H1 (cell line): ENCODE data around the gene TOMM5.

Experiments used
- BACH1 ChIP-seq: IDR thresholded peaks from 2 replicates; pipeline ENCODE4 v1.6.1; 2012; ENCODE audit warnings: low read length, improper control_type of control experiment
- CEBPB ChIP-seq: IDR thresholded peaks from 2 replicates; pipeline ENCODE4 v1.6.1; 2012; ENCODE audit warnings: low read depth, low read length
- EP300 ChIP-seq, 2 experiments: IDR thresholded peaks; 1 replicate in 1 of 2; 2 replicates in 1 of 2; pipeline ENCODE4 v1.6.1; 2011 to 2012; ENCODE audit warnings: low read depth in 2 of 2, low read length in 2 of 2, mild to moderate bottlenecking in 2 of 2, borderline replicate concordance in 1 of 2, inconsistent platforms in 1 of 2, moderate library complexity in 1 of 2
- EZH2 ChIP-seq: fragments of 200-600 bp; sonication (generic); IDR thresholded peaks from 2 replicates; pipeline ENCODE4 v1.7.1; 2012; ENCODE audit warnings: low read depth, mild to moderate bottlenecking, moderate library complexity, low read length, inconsistent platforms; ENCODE audit not compliant: severe bottlenecking
- JUND ChIP-seq: IDR thresholded peaks from 2 replicates; pipeline ENCODE4 v1.6.1; 2011; ENCODE audit warnings: mild to moderate bottlenecking, improper control_type of control experiment, low read length
- KDM1A ChIP-seq: fragments of 200-600, 300-600 bp; sonication (generic); IDR thresholded peaks from 2 replicates; pipeline ENCODE4 v1.7.1; 2016; ENCODE audit warnings: mild to moderate bottlenecking, low read length, borderline replicate concordance
- KDM5A ChIP-seq: fragments of 200-600 bp; IDR thresholded peaks from 2 replicates; pipeline ENCODE4 v1.7.1; 2012; ENCODE audit warnings: mild to moderate bottlenecking, low read length, inconsistent platforms, mixed read lengths
- MAFK ChIP-seq: IDR thresholded peaks from 2 replicates; pipeline ENCODE4 v1.6.1; 2012; ENCODE audit warnings: low read depth, mild to moderate bottlenecking, improper control_type of control experiment, low read length
- POLR2A ChIP-seq, 2 experiments: IDR thresholded peaks; 1 replicate in 1 of 2; 2 replicates in 1 of 2; pipeline ENCODE4 v1.6.1; 2011; ENCODE audit warnings: low read depth in 2 of 2, low read length in 2 of 2, mild to moderate bottlenecking in 2 of 2; ENCODE audit errors: control extremely low read depth in 1 of 2
- POLR2AphosphoS5 ChIP-seq: IDR thresholded peaks from 2 replicates; pipeline ENCODE4 v1.6.1; 2011; ENCODE audit warnings: low read depth, low read length
- RAD21 ChIP-seq, 2 experiments: IDR thresholded peaks in 1 of 2; conservative IDR thresholded peaks in 1 of 2; 2 replicates each; pipeline ENCODE4 v1.6.1; 2011; ENCODE audit warnings: low read depth in 2 of 2, low read length in 2 of 2, improper control_type of control experiment in 1 of 2, inconsistent platforms in 1 of 2, mild to moderate bottlenecking in 1 of 2, moderate library complexity in 1 of 2
- SAP30 ChIP-seq: fragments of 300-600 bp; sonication (generic); IDR thresholded peaks from 2 replicates; pipeline ENCODE4 v1.7.1; 2012; ENCODE audit warnings: low read length, moderate library complexity, mild to moderate bottlenecking, inconsistent platforms; ENCODE audit not compliant: insufficient read depth, insufficient replicate concordance
- TF ChIP-seq, protein P1 (sequence below), 3 experiments: IDR thresholded peaks; 1 replicate in 2 of 3; 2 replicates in 1 of 3; pipeline versions ENCODE4 v1.5.1 to v1.6.1; 2011; ENCODE audit warnings: low read length in 3 of 3, mild to moderate bottlenecking in 3 of 3, inconsistent platforms in 2 of 3, low read depth in 1 of 3, moderate library complexity in 1 of 3; ENCODE audit not compliant: insufficient read depth in 1 of 3; ENCODE audit errors: control extremely low read depth in 1 of 3

DNA sequence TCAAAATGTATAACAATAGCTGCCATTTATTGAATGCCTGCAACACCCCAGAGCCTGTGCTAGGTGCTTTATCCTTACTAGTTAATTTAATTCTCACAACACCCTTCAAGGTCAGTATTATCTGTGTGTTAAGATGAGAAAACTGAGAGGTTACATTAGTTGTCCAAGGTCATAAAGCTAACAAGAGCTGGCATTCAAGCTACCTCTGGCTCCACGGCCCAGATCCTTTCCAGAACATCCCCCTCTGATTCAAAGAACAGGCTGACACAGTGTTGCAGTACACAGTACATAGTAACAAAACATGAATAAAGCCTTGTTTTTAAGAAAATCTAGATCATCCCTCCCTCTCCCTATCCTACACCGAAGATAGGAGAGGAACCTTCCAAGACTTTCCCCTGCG lies 48.9 kb upstream of the TOMM5 start:
- TF ChIP-seq, protein P1, sequence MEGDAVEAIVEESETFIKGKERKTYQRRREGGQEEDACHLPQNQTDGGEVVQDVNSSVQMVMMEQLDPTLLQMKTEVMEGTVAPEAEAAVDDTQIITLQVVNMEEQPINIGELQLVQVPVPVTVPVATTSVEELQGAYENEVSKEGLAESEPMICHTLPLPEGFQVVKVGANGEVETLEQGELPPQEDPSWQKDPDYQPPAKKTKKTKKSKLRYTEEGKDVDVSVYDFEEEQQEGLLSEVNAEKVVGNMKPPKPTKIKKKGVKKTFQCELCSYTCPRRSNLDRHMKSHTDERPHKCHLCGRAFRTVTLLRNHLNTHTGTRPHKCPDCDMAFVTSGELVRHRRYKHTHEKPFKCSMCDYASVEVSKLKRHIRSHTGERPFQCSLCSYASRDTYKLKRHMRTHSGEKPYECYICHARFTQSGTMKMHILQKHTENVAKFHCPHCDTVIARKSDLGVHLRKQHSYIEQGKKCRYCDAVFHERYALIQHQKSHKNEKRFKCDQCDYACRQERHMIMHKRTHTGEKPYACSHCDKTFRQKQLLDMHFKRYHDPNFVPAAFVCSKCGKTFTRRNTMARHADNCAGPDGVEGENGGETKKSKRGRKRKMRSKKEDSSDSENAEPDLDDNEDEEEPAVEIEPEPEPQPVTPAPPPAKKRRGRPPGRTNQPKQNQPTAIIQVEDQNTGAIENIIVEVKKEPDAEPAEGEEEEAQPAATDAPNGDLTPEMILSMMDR (IDR thresholded peaks at IDR 0.05; ENCODE audit: control extremely low read depth in 1 of 3, insufficient read depth in 1 of 3, low read depth in 1 of 3, low read length in 3 of 3) = no peak
- no peak for TF ChIP-seq POLR2AphosphoS5
- no peak for TF ChIP-seq BACH1
- TF ChIP-seq KDM5A = no peak
- TF ChIP-seq JUND = no peak
- no peak for TF ChIP-seq POLR2A (IDR thresholded peaks at IDR 0.05; ENCODE audit: control extremely low read depth in 1 of 2, low read depth in 2 of 2, low read length in 2 of 2)
- TF ChIP-seq SAP30 = no peak
- no peak for TF ChIP-seq EZH2
- TF ChIP-seq MAFK = no peak
- TF ChIP-seq KDM1A = no peak
- no peak for TF ChIP-seq CEBPB
- no peak for TF ChIP-seq EP300 (IDR thresholded peaks at IDR 0.05; ENCODE audit: borderline replicate concordance in 1 of 2, low read depth in 2 of 2, low read length in 2 of 2)
- no peak for TF ChIP-seq RAD21 (IDR thresholded peaks at IDR 0.05 in 1 of 2, conservative IDR thresholded peaks at IDR 0.05 in 1 of 2; ENCODE audit: low read depth in 2 of 2, low read length in 2 of 2)
